DOHH2 (cell line): ENCODE data around the gene TRMT10C.
"Not testable (repeated sequence)": the region's sequence is repeated elsewhere in the genome, so short reads cannot be mapped to it uniquely, and the experiment has no call there.

ENCODE experiments used
- H3F3A ChIP-seq: fragments of 200-600 bp; sonication (generic), shearing (Covaris generic); 2 replicates; pipeline ENCODE4 v1.6.0; 2016; ENCODE audit warnings: antibody characterized with exemption, mild to moderate bottlenecking; ENCODE audit not compliant: control insufficient read depth, insufficient read depth
- H3K27ac ChIP-seq: fragments of 200-600 bp; sonication (generic); 2 replicates; pipeline ENCODE4 v1.5.1; 2014; ENCODE audit warnings: low read depth, mild to moderate bottlenecking, low read length, moderate library complexity
- H3K27me3 ChIP-seq: fragments of 200-600 bp; sonication (generic); 2 replicates; pipeline ENCODE4 v1.6.1; 2014; ENCODE audit warnings: mild to moderate bottlenecking, low read length, mixed read lengths; ENCODE audit not compliant: control insufficient read depth
- H3K36me3 ChIP-seq: fragments of 200-600 bp; sonication (generic); 2 replicates; pipeline ENCODE4 v1.6.1; 2014; ENCODE audit warnings: mild to moderate bottlenecking, low read length, moderate library complexity, mixed read lengths; ENCODE audit not compliant: control insufficient read depth
- H3K4me1 ChIP-seq: fragments of 200-600 bp; sonication (generic); 2 replicates; pipeline ENCODE4 v1.6.1; 2014; ENCODE audit warnings: mild to moderate bottlenecking, low read length, mixed read lengths; ENCODE audit not compliant: control insufficient read depth
- H3K4me2 ChIP-seq: fragments of 200-600 bp; sonication (generic); 2 replicates; pipeline ENCODE4 v1.6.0; 2014; ENCODE audit warnings: mild to moderate bottlenecking, low read length, moderate library complexity
- H3K4me3 ChIP-seq: fragments of 200-600 bp; sonication (generic); 2 replicates; pipeline ENCODE4 v1.5.1; 2014; ENCODE audit warnings: mild to moderate bottlenecking, low read length, mixed read lengths
- H3K79me2 ChIP-seq: fragments of 200-600 bp; sonication (generic); 2 replicates; pipeline ENCODE4 v1.6.1; 2014; ENCODE audit warnings: mild to moderate bottlenecking, low read length, mixed read lengths; ENCODE audit not compliant: control insufficient read depth
- H3K9me2 ChIP-seq: fragments of 200-600 bp; sonication (generic); replicated peaks from 2 replicates; pipeline ENCODE4 v1.6.1; 2014; ENCODE audit warnings: mild to moderate bottlenecking, low read length, mixed read lengths; ENCODE audit not compliant: control insufficient read depth
- H3K9me3 ChIP-seq: fragments of 200-600 bp; sonication (generic); 2 replicates; pipeline ENCODE4 v1.6.1; 2014; ENCODE audit warnings: antibody characterized with exemption, low read length, mixed read lengths; ENCODE audit not compliant: control insufficient read depth, insufficient read depth
- H4K20me1 ChIP-seq: fragments of 200-600 bp; sonication (generic); 2 replicates; pipeline ENCODE4 v1.6.0; 2014; ENCODE audit warnings: low read depth, mild to moderate bottlenecking, antibody characterized with exemption, low read length, moderate library complexity; ENCODE audit not compliant: control insufficient read depth, insufficient read depth
- EZH2phosphoT487 ChIP-seq: fragments of 200-600 bp; sonication (generic); IDR thresholded peaks from 2 replicates; pipeline ENCODE4 v1.6.1; 2017; ENCODE audit warnings: borderline replicate concordance, mild to moderate bottlenecking, antibody characterized with exemption, low read length, moderate library complexity, mixed read lengths
- TF ChIP-seq, protein P1 (sequence below): fragments of 200-600 bp; sonication (generic); IDR thresholded peaks from one replicate; pipeline ENCODE4 v1.5.1; 2014; ENCODE audit warnings: antibody characterized with exemption, mild to moderate bottlenecking, low read depth, low read length; ENCODE audit not compliant: poor library complexity, severe bottlenecking

TRMT10C gene

DNA sequence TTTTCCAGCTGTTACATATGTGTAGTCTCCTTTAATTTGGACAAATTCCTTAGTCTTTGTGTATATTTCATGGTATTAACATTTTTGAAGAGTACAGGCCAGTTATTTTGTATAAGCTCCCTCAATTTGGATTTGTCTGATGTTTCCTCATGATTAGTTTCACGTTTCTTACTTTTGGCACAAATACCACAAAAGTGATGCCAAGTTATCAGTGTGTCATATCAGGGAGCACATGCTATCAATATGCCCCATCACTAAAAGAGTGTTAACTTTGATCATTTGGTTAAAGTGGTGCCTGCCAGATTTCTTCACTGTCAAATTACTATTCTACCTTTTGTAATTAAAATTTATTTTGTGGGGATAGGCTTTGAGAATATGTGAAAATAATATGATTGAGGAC is 26.9 kb downstream of the TRMT10C start:
- H3K4me3 ChIP-seq: no peak overlapping the region
- no peak overlapping the region for H3K4me2 ChIP-seq
- no peaks in the 10 kb centered on the region for H3K27me3 ChIP-seq
- TF ChIP-seq, protein P1, sequence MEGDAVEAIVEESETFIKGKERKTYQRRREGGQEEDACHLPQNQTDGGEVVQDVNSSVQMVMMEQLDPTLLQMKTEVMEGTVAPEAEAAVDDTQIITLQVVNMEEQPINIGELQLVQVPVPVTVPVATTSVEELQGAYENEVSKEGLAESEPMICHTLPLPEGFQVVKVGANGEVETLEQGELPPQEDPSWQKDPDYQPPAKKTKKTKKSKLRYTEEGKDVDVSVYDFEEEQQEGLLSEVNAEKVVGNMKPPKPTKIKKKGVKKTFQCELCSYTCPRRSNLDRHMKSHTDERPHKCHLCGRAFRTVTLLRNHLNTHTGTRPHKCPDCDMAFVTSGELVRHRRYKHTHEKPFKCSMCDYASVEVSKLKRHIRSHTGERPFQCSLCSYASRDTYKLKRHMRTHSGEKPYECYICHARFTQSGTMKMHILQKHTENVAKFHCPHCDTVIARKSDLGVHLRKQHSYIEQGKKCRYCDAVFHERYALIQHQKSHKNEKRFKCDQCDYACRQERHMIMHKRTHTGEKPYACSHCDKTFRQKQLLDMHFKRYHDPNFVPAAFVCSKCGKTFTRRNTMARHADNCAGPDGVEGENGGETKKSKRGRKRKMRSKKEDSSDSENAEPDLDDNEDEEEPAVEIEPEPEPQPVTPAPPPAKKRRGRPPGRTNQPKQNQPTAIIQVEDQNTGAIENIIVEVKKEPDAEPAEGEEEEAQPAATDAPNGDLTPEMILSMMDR: no peak
- TF ChIP-seq EZH2phosphoT487: no peak
- H3K9me3 ChIP-seq: no peaks in the 10 kb centered on the region
- no peaks in the 10 kb centered on the region for H3K9me2 ChIP-seq
- H4K20me1 ChIP-seq: no peaks in the 10 kb centered on the region
- peaks cover 7% of the 10 kb centered on the region; the same call in 1 of the 2 replicates for H3F3A ChIP-seq
- peaks cover 59% of the 10 kb centered on the region for H3K79me2 ChIP-seq
- no peak overlapping the region for H3K27ac ChIP-seq
- H3K36me3 ChIP-seq: peaks cover 86% of the 10 kb centered on the region
- no peaks in the 10 kb centered on the region for H3K4me1 ChIP-seq

DNA sequence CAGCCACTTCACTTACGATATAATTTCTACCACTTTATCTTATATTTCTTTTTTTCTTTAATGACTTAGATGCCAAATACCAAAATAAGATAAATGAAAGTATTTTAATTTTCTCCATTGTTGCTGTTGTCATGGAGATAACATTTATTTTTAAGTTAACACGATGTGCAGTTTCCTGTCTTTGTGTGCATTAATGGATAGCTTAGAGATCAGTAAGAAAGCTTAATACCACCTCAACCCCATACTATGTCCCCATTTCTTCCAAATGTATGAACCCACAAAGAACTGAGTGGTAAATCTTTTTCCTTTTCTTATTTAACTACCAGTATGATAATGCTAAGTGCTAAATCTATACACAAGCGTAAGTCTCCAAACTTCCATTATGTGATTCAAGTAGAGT is 29.4 kb downstream of the TRMT10C start:
- no peak overlapping the region for H3K4me2 ChIP-seq
- H3K36me3 ChIP-seq: peaks cover 81% of the 10 kb centered on the region
- no peak overlapping the region for H3K4me3 ChIP-seq
- peaks cover 10% of the 10 kb centered on the region; the same call in 1 of the 2 replicates for H3F3A ChIP-seq
- no peak overlapping the region for H3K27ac ChIP-seq
- H3K4me1 ChIP-seq: no peaks in the 10 kb centered on the region
- H3K79me2 ChIP-seq: peaks cover 35% of the 10 kb centered on the region
- H3K27me3 ChIP-seq: no peaks in the 10 kb centered on the region
- H3K9me2 ChIP-seq: no peaks in the 10 kb centered on the region
- TF ChIP-seq, protein P1: no peak
- TF ChIP-seq EZH2phosphoT487: no peak
- no peaks in the 10 kb centered on the region for H4K20me1 ChIP-seq
- no peaks in the 10 kb centered on the region for H3K9me3 ChIP-seq

DNA sequence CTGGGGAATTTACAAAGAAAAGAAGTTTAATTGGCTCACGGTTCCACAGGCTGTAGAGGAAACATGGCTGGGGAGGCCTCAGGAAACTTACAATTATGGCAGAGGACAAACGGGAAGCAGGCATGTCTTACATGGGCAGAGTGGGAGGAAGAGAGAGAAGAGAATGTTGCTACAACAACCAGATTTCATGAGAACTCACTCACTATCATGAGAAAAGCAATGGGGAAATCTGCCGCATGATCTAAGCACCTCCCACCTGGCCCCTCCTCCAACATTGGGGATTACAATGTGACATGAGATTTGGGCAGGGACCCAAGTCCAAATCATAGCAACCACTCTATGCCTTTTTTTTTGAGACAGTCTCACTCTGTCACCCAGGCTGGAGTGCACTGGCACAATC is 41.1 kb downstream of the TRMT10C start:
- H4K20me1 ChIP-seq: no peaks in the 10 kb centered on the region

DNA sequence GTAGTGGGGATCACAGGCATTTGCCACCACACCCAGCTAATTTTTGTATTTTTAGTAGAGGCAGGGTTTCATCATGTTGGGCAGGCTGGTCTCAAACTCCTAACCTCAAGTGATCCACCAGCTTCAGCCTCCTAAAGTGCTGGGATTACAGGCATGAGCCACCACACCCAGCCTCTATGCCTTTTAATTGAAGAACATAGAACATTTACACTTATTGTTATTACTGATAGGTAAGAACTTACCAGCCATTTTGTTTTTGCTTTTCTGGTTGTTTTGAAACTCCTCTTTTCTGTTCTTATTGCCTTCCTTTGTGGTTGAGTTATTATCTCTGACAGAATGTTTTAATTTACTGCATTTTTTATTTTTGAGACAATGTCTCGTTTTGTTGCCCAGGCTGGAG is 41.5 kb downstream of the TRMT10C start:
- no peaks in the 10 kb centered on the region; the same call in 1 of the 2 replicates for H3K36me3 ChIP-seq
- no peaks in the 10 kb centered on the region for H3K9me2 ChIP-seq
- no peak overlapping the region for H3K4me3 ChIP-seq
- no peaks in the 10 kb centered on the region for H4K20me1 ChIP-seq
- TF ChIP-seq, protein P1: no peak
- no peak for TF ChIP-seq EZH2phosphoT487
- no peaks in the 10 kb centered on the region for H3K4me1 ChIP-seq
- no peaks in the 10 kb centered on the region for H3K27me3 ChIP-seq
- H3K4me2 ChIP-seq: no peak overlapping the region
- H3F3A ChIP-seq: peaks cover 9% of the 10 kb centered on the region; the same call in 1 of the 2 replicates
- no peak overlapping the region for H3K27ac ChIP-seq
- H3K79me2 ChIP-seq: no peaks in the 10 kb centered on the region
- H3K9me3 ChIP-seq: no peaks in the 10 kb centered on the region

More for the DNA sequence above, 41.1 kb downstream of the TRMT10C start:
- H3K36me3 ChIP-seq: no peaks in the 10 kb centered on the region; the same call in 1 of the 2 replicates
- no peak overlapping the region for H3K4me3 ChIP-seq
- H3K9me2 ChIP-seq: no peaks in the 10 kb centered on the region
- H3K4me2 ChIP-seq: no peak overlapping the region
- no peaks in the 10 kb centered on the region for H3K9me3 ChIP-seq
- H3K27ac ChIP-seq: no peak overlapping the region
- no peaks in the 10 kb centered on the region for H3K27me3 ChIP-seq
- H3F3A ChIP-seq: peaks cover 13% of the 10 kb centered on the region; the same call in 1 of the 2 replicates
- TF ChIP-seq EZH2phosphoT487: no peak
- H3K79me2 ChIP-seq: no peaks in the 10 kb centered on the region
- no peaks in the 10 kb centered on the region for H3K4me1 ChIP-seq

DNA sequence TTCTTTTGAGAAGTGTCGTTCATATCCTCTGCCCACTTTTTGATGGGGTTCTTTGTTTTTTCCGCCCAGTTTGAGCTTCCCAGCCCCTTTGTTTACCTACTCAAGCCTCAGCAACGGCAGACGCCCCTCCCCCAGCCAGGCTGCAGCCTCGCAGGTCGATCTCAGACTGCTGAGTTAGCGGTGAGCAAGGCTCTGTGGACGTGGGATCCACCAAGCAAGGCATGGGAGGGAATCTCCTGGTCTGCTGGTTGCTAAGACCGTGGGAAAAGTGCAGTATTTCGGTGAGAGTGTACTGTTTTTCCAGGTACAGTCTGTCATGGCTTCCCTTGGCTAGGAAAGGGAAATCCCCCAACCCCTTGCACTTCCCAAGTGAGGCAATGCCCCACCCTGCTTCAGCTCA is 43.7 kb downstream of the TRMT10C start:
- H3K4me1 ChIP-seq, H3K36me3 ChIP-seq, H3K27me3 ChIP-seq, H3K9me2 ChIP-seq, H3K27ac ChIP-seq, H4K20me1 ChIP-seq, H3K79me2 ChIP-seq, H3K4me2 ChIP-seq, H3F3A ChIP-seq, H3K9me3 ChIP-seq, H3K4me3 ChIP-seq: not testable (repeated sequence)
